D721Med (cell line): ENCODE results near the gene METTL15.
"Not testable (repeated sequence)": the region's sequence is repeated elsewhere in the genome, so short reads cannot be mapped to it uniquely, and the experiment has no call there.

Experiments used
- DNase-seq: peaks from one replicate; pipeline ENCODE4 v3.0.0; 2011; ENCODE audit warnings: low spot score; ENCODE audit not compliant: insufficient read length
- FAIRE-seq: peaks from 2 replicates; lab custom pipeline; 2011; peaks lifted over from hg19 to GRCh38; lab: Jason Lieb, UNC
- TF ChIP-seq, protein P1 (sequence below): IDR thresholded peaks from 2 replicates; pipeline ENCODE4 v1.5.1; 2012; ENCODE audit warnings: mild to moderate bottlenecking, control low read depth; ENCODE audit not compliant: insufficient read depth; ENCODE audit errors: missing control alignments

METTL15 gene

DNA sequence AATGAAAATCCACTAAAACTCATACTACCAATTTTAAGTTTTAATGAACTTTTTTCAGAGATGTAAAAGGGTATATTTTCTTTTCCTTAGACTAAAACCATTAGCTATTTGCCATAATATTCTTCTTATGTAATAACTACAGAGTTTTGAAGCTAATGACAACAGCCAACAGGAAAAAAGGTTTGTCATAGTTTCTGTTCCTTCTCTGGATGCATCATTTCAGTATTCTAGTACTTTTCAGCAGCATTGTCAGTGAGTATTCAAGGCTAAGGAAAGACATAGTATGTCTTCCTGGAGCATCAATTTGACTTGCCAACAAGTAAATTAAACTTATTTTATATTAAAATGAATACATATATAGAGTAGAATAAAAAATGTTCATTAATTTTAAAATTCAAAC, 166.0 kb downstream of the METTL15 start:
- no peak for FAIRE-seq
- TF ChIP-seq, protein P1, sequence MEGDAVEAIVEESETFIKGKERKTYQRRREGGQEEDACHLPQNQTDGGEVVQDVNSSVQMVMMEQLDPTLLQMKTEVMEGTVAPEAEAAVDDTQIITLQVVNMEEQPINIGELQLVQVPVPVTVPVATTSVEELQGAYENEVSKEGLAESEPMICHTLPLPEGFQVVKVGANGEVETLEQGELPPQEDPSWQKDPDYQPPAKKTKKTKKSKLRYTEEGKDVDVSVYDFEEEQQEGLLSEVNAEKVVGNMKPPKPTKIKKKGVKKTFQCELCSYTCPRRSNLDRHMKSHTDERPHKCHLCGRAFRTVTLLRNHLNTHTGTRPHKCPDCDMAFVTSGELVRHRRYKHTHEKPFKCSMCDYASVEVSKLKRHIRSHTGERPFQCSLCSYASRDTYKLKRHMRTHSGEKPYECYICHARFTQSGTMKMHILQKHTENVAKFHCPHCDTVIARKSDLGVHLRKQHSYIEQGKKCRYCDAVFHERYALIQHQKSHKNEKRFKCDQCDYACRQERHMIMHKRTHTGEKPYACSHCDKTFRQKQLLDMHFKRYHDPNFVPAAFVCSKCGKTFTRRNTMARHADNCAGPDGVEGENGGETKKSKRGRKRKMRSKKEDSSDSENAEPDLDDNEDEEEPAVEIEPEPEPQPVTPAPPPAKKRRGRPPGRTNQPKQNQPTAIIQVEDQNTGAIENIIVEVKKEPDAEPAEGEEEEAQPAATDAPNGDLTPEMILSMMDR = no peak

GRCh38 chr11:28284196-28284595, 176.0 kb downstream of the METTL15 start:
- no peak for FAIRE-seq
- TF ChIP-seq, protein P1 = no peak
- no peak for DNase-seq

More for the DNA sequence above, 166.0 kb downstream of the METTL15 start:
- DNase-seq = no peak

DNA sequence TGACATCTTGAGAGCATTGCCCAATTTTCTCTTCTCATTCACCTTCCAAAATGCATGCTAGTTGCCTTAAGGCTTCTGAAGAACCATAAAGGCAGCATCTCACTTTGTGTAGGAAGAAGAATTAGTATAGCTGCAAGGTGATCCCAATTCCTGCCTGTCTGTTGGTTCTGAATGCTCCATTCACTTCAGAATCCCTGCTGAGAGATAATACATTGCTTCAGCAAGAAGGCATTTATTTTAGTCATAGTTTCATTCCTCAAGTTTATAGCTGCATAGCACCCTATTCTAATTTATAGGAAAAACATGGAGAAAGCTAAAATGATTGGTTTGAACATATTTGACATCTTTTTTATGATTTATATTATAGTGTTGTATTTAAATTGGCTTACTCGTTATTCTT, 181.3 kb downstream of the METTL15 start:
- FAIRE-seq (no peak), DNase-seq (no peak)
- TF ChIP-seq, protein P1 = no peak

GRCh38 chr11:28290995-28291394, 182.8 kb downstream of the METTL15 start:
- DNase-seq, FAIRE-seq: not testable (repeated sequence)

DNA sequence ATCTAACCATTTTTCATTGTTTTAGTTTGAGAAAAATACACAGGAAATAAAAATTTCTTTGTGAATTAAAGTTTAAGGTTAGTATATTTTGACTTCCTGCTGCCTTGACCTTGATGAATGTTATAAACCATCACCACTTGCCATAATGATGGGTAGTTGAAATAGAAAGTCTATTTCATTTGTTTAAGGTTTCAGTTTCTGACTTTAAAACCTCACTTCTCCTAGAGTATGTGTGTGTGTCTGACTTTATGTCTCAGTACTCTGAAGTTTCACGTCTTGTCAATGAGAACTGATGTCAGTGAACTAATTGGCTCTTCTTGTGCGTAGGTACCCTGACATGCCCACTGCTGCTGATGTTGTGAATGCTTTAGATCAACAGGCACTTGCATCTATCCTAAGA, 188.2 kb downstream of the METTL15 start:
- FAIRE-seq (no peak), DNase-seq (no peak)
- TF ChIP-seq, protein P1 = no peak

- no peak for FAIRE-seq
- TF ChIP-seq, protein P1 = no peak
Measured at GRCh38 chr11:28298209-28298608, 190.0 kb downstream of the METTL15 start.

GRCh38 chr11:28303477-28304191, 195.4 kb downstream of the METTL15 start:
- no peak for FAIRE-seq
- TF ChIP-seq, protein P1 = no peak

More at GRCh38 chr11:28298209-28298608, 190.0 kb downstream of the METTL15 start:
- DNase-seq = no peak

More at GRCh38 chr11:28303477-28304191, 195.4 kb downstream of the METTL15 start:
- DNase-seq = no peak
